ENCODE measurements around the gene IL1R1.
"Not testable (repeated sequence)": the region's sequence is repeated elsewhere in the genome, so short reads cannot be mapped to it uniquely, and the experiment has no call there.

IL1R1 gene

DNA sequence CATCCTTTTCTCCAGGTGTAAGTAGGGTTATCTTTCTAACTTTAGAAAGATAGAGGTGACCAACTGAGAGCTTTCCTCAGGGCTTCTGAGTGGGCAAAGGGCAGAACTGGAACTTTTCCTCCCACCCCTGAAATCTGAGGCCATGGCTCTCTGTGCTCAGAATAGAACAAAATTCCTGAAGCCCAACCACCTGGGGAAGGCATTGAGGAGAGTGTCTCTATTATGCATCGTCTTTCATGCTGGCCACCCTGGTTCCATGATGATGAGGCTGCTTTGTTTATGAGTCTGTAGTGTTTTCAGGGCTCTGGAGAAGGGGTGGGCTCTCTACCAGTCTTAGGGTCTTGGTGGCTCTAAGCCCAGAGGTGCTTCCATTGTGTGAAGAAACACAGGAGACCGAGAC is 30.7 kb upstream of the IL1R1 start:
- no peak for DNase-seq (ENCODE audit: low read depth)

DNA sequence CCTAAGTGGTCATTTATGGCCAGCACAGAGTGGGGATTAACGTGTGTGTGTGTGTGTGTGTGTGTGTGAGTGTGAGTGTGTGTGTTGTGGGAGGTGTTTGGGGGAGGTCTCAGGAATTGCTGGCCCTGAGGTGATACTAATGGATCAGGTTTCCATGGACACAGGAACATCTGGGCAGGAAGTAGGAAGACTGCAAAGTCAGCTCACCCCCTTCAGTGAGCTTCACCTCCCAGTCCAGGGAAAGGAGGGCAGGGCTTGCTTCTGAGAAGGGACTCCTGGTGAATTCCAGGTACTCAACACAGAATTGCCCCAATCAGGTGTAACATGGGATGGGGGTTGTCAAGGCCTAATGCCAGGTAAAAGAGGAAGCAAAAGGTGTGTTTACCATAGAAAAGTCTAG is 30.3 kb upstream of the IL1R1 start:
- no peak for DNase-seq (ENCODE audit: low read depth)

DNA sequence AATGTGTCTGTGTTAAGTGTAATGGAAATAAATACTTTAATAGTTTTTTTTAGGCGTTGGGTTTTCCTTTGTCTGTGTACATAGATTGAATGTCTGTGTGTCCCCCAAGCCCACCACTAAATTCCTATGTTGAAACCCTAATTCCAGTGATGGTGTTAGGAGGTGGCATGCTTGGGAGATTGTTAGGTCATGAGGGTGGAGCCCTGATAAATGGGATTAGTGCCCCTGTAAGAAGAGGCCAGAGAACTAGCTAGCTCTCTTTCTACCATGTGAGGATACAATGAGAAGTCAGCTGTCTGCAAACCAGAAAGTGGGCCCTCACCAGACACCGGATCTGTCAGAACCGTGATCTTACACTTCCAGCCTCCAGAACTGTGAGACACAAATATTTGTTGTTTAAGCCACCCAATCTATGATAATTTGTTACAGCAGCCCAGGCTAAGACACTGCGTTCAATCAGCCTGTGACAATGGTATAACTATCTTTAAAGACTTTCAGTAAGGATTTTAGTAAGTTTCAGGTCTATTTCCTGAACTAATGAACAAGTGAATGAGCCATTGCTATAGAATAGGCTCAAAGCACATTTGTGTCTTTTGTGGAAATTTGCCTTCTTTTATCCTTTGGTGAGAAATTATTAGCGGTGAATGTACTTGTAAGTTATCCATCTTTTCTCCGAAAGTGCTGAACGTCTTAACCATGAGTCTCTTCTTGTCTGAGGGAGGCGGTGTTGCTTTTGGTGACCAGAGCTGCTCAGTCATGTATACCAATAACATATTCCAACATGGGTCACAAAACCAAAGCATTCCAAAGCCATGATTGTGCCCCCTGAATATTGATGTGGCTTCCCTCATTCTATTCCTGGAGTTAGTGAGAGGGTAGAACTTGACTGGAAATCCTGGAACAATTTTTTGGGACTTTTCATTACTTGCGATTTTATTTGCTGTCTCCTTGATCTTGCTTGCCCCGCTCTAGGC is 29.6 kb upstream of the IL1R1 start:
- DNase-seq (ENCODE audit: low read depth) = no peak

DNA sequence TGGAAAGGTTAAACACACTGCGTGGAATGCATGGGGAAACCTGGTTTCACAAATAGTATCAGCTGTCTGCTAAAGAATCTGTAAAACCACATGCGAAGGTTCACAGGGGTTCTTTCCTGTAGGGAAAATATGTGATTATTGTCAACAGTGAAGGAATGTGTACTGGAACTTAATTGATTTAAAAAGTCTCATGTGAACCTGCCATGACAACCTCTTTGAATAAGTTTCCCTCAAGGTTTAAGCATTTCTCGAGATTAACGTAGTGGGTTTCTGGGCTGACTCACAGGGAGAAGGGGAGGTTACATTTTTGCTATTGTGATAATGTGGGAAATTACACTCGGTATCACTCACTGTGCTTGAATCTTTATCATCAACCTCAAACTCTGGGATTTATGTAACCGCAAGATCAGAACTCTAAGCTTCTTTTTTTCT is 28.2 kb upstream of the IL1R1 start:
- DNase-seq (ENCODE audit: low read depth) = no peak

DNA sequence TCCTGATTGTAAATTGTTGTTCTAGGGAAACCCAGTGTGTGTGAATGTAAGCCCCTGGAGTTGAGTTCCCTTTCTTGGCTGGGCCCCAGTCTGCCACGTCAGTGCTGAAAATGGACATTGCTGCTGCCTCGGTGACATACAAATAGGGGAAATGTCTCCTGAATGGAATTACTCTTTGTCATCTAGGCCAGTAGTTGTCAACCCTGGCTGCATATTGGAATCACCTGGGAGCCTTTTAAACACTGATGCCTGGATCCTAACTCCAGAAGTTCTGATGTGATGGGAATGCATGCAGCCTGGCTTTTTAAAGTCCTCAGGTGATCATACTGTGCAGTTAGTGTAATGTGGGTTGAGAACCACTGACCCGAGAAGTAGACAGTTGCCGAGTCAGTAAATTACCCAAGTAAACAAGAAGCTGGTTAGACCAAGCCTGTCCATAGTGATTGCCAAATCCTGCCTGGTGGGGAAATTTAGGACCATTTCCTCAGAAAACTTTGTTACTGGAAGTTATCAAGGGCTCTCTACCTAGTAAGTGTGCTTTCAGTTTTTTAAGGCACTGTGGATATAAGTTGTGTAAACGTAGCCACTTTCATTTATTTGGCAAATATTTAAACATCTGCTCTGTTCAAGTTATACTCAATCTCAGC is 27.6 kb upstream of the IL1R1 start:
- no peak for DNase-seq (ENCODE audit: low read depth)

DNA sequence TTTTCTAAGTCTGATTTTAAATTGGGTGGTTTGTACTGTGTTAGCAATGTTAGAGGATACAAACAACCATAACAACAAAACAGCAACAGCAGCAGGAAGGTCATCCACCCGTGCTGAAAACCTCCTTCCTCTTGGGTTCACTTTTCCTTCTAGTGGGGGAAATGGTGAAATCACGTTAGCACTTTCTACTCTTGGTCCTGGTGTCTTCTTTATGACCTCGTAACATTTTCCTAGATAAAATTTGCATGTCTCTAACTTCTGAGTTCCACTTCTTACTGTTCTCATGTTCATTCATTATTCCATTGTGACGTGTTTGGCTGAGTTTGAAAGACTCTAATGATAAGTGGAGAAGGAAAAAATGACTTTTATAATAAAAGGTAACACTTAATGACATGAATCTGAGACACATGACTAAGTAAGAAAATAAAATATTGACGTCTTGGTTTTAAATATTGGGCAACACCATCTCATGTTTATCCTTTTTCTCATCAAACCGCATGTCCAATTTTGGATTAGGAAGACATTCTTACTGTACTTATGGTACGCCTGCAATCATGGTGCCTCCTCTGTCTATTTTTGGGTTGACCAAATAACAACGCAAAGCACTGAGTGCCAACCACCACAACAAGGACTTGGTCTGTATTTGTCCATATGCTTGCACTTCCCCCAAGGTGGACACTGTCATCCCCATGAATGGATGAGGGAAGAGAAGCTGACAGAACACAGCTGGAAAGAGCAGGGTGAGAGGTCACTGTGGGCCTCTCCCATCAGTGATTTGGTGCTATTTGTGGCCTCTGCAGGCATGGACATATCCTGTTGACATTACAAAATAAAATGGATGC is 25.7 kb upstream of the IL1R1 start:
- no peak for DNase-seq (ENCODE audit: low read depth)

DNA sequence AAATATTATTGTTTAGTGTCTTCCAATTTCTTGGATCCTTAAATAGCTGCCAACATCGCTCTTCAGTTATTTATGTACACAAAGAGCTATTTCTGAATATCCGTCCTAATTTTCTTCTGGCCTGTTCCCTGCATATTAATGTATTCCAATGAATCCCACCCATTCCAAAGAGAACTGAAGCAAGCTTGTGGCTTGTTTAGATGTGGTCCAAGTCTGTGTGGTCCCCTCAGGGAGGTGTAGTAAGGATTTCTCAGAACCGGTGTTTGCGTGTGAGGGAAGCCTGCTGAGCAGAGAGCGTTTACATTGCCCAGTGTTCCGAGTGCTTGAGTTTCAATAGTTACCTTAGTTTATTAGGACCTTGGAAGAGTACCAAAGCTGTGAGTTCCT is 25.1 kb upstream of the IL1R1 start:
- no peak for DNase-seq (ENCODE audit: low read depth)

DNA sequence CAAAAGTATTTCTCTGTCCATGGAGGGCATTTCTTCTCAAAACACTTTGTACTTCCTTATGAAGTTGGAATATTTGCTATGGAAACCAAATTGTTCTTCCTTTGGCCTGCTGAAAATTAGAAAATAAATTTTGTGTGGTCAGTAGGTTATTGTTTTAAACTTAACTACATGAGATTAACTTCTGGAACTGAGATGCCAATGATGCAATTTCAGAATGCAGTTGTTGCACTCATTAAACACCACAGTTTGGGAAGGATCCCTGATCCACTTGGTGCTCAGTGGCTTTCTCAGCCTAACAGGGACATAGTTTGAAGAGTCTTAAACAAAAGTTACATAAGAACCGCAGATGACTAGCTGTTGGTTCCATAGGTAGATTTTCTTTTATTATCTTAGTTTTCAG is 23.3 kb upstream of the IL1R1 start:
- DNase-seq (ENCODE audit: low read depth) = no peak

DNA sequence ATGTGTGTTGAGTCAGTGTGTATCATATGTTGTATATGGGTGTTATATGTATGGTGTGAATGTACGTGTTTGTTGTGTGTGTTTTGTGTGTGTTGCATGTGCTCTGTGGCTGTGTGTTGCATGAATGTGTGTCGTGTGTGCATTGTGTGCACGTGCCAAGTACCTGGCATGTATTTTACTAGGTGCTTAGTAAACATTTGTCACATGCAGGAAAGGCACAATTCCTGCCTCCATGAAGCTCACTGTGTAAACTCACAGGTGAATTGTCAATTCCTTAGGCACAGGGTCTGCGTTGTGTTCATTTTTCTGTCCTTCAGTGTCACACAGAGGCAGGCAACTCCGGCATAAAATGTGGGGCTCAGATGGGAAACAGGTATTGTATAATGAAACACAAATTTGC is 22.3 kb upstream of the IL1R1 start:
- DNase-seq (ENCODE audit: low read depth) = no peak

DNA sequence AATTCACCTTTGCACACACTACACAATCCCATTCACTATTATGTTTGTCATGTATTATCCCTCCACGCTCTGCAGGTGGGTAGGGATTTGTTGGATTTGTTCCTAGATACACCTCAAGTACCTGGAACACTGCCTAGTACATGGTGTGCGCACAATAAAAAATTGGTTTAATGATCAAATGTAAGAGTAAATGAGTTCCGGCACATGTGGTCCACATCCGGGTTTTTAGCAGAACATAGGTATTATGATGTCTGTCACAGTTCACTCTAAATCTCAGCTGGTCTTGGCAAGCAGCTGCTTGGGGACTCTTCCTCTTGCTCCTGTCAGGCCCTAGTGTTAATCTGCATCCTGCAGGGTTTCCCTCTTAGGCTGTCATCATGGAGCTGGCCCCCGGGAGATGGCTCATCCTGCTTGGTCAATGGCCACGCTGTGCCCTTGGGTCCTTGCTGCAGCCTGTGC is 21.8 kb upstream of the IL1R1 start:
- no peak for DNase-seq (ENCODE audit: low read depth)

DNA sequence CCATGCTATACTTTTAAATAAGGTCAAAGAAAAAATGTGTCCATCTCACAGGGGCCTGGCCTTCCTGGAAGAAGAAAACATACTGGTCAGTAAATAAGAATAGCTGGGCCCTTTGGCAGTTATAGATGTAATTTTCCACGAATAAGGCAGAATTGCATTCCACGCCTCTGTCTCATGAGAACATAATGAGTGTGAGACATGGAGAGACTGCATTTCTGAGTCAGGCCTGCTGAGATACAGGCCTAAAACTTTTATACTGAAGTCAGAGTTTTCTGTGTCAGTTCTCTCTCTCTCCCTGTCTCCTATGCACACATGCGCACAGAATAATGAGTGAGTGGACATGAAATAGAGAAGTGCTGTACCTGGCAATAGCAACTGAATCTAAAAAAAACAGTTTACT is 20.4 kb upstream of the IL1R1 start:
- DNase-seq (ENCODE audit: low read depth) = no peak

DNA sequence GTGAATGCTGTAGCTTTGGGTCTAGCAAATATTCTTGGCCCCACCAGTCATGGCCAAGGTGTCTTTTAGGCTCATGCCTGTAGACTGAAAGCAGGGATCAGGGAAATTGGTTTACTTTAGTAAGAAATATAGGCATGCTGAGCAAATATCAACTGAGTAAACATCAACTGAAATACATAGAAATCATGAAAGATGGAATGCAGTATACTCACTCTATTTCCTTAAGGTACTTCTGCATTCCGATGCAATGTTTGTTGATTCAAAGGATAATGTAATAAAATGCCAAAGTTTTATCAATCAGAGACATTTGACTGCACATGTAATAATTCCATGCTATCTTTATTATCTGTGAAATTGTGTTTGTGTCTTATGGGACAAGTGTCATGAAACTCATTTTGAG is 19.6 kb upstream of the IL1R1 start:
- DNase-seq (ENCODE audit: low read depth) = no peak

DNA sequence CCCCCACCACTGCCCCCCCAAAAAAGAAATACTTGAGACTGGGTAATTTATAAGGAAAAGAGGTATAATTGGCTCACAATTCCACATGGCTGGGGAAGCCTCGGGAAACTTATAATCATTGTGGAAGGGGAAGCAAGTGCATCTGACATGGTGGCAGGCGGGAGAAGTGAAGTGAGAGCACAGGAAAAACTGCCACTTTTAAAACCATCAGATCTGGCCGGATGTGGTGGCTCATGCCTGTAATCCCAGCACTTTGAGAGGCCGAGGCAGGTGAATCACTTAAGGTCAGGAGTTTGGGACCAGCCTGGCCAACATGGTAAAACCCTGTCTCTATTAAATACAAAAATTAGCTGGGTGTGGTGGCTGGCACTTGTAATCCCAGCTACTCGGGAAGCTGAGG is 18.1 kb upstream of the IL1R1 start:
- not testable (repeated sequence) for DNase-seq (ENCODE audit: low read depth)

DNA sequence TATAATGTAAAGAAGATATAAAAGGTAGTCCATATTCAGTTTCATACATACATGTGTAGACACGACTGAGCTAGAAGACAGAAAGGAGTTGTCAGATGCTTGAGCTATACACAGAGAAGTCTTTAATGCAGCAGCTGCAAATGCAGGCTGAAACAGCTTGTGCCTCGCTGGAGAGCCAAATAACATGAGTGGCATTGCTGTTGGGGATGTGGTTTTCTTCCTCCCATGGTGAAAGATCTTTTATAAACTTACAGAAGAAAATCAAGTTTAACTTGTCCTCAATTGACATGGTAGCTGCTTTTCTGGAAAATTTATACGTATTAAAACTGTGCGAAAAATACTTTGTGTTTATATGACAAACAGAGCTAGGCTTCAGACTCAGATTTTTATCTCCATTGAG is 16.4 kb upstream of the IL1R1 start:
- no peak for DNase-seq (ENCODE audit: low read depth)

DNA sequence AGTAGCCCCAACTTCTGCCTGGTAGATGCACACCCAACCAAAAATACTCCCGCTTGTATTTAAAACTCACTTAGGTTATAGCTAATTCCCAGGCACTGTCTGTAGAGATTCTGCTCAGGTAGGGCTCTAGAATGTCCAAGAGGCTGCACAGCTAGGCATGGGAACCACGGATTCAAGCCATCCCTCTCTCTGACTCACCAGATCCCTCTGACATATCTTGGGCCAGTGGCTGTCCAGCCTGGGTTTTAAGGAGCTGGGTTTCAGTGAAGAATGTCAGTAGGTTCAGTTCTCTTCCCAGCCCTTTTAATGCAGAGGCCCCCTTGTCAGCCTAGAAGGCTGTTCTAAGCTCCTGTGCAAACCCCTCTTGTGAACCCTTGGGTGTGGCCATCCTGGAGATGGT is 15.9 kb upstream of the IL1R1 start:
- DNase-seq (ENCODE audit: low read depth) = no peak

DNA sequence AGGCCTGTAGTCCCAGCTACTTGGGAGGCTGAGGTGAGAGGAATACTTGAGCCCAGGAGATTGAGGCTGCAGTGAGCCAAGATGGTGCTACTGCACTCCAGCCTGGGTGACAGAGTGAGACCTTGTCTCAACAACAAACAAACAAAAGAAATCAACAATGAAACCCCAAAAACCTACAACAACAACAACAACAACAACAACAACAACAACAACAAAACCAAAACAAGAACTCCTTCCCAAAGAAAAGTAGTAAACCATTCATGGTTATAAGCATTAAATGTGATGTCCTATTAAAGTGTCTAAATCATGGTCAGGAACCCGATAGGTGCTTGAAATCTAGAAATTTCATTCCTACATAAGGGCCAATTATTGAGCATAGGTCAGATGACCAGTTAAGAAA is 13.5 kb upstream of the IL1R1 start:
- DNase-seq (ENCODE audit: low read depth) = no peak

DNA sequence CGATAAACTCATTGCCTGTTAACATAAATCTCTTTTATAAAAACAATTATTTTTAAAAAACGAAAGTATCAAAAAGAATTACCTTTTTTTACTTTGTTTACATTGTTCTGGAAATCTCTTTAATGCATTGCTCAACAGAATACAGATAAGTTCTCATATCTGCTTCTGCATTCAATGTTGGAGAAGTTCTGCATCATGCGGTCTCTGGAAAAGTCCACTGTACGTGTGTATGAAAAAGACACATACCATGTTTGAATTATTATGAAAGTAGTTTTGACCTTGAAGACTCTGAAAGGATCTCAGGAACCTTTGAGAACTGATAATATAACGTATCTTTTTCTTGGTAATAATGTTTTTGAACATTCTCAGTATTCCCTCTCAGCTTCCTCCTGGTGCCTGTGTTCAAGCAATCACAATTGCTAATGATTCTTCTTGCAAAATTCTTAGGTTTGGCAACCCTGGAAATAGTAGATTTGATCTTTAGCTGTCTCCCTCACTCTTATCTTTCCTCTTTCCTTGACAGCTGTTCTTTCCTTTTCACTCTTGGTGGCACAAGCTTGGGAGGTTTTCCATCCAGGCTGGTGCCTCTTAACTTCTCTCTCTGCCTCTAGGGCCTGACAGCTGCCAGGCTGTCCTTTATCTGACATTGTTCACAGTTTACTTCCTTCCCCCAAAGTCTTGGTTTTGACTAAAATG is 12.4 kb upstream of the IL1R1 start:
- no peak for DNase-seq (ENCODE audit: low read depth)

DNA sequence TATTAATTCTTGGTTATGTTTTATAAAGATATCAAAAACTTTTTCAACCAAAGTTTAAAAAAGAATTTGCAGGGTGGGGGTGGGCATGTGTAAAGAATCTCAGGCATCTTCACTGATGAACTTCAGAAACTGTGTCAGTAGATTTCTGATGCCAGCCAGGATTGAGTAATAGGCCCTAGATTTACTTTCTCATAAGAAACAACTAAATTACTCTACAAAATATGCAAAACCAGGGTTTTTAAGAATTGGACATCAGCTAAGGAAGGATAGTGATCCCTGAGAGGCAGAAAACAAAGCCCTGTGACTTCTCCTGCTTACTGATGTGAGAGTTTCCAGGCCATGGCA is 11.9 kb upstream of the IL1R1 start:
- no peak for DNase-seq (ENCODE audit: low read depth)

DNA sequence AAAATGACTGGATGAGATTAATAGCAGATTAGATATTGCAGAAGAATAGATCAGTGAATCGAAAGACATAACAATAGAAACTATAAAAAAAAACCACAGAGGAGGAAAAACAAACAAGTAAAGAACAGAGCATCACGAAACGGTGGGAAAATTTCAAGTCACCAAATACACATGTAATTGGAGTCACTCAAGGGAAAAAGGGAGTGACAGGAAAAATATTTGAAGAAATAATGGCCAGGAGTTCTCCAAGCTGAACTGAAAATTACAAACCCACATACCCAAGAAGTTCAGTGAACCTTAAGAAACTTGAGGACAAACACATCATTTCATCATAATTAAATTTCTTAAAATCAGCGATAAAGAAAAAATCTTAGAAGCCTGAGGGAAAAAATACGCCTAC is 11.0 kb upstream of the IL1R1 start:
- no peak for DNase-seq (ENCODE audit: low read depth)

DNA sequence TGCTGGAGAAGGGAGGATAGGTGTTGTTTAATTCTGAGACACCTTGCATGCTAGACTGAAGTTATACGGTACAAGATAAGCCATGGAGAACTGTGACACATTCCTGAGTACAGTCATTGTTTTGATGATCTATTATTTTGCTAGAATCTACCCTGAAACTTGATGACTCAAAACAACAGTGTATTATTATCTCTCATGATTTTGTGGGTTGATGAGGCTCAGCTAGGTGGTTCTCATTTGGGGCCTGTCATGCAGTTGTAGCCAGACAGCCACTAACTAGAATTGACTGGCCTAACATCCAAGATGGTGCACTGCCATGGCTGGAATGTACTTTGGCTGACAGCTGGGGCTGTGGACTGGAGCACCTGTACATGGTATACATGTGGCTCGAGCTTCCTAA is 5.4 kb upstream of the IL1R1 start:
- DNase-seq (ENCODE audit: low read depth) = no peak

DNA sequence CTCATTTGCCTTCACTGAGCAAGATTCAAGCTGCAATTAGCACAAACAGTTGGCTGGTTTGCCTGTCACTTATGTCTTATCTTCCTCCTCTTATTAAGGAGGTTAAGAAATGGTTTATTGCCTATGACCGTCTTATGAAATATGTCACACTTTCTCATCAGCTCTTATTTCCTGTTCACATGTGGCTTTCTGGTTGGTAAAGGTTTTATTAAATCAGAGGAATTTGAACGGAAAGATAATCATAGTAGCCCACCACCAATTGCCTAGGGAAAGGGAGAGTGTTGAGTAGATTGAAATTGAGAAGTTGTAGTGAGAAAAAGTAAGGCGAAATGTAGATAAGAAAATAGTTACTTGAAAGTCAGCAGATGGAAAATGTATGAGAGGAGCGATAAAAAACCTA is 4.2 kb upstream of the IL1R1 start:
- no peak for DNase-seq (ENCODE audit: low read depth)

DNA sequence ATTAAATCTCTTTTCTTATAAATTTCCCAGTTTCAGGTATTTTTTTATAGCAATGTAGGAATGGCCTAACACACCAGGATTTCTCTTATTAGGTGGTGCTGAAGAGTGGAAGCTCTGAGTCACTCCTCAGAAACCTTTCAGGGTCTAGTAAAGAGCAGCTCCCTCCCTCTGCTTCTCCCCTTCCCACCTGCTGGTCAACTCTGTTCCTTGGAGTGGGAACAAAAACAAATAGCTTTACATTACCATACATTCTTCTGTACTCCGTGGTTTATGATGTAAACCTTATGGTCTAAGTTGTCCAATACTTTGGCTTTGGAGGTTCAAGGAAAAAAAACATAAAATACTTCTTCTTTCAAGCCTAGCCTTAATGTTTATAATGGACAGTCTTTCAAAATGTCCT is 2.7 kb upstream of the IL1R1 start:
- no peak for DNase-seq (ENCODE audit: low read depth)

All from stimulated activated CD8-positive, alpha-beta memory T cell treated with anti-CD3 and anti-CD28 coated beads, Interleukin-15, amount 100 ng/mL, for 1 hour (primary cell).